Stimulated activated CD8-positive, alpha-beta memory T cell treated with anti-CD3 and anti-CD28 coated beads, Interleukin-15, amount 100 ng/mL, for 48 hours (primary cell): ENCODE data around the gene GPR55.
"Not testable (repeated sequence)": the region's sequence is repeated elsewhere in the genome, so short reads cannot be mapped to it uniquely, and the experiment has no call there.

Experiments
- DNase-seq, 2 donors: peaks; one replicate each; pipeline ENCODE4 v3.0.0-alpha.2; 2020; ENCODE audit warnings: low read depth in 2 of 2

GPR55 gene, protein sequence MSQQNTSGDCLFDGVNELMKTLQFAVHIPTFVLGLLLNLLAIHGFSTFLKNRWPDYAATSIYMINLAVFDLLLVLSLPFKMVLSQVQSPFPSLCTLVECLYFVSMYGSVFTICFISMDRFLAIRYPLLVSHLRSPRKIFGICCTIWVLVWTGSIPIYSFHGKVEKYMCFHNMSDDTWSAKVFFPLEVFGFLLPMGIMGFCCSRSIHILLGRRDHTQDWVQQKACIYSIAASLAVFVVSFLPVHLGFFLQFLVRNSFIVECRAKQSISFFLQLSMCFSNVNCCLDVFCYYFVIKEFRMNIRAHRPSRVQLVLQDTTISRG

DNA sequence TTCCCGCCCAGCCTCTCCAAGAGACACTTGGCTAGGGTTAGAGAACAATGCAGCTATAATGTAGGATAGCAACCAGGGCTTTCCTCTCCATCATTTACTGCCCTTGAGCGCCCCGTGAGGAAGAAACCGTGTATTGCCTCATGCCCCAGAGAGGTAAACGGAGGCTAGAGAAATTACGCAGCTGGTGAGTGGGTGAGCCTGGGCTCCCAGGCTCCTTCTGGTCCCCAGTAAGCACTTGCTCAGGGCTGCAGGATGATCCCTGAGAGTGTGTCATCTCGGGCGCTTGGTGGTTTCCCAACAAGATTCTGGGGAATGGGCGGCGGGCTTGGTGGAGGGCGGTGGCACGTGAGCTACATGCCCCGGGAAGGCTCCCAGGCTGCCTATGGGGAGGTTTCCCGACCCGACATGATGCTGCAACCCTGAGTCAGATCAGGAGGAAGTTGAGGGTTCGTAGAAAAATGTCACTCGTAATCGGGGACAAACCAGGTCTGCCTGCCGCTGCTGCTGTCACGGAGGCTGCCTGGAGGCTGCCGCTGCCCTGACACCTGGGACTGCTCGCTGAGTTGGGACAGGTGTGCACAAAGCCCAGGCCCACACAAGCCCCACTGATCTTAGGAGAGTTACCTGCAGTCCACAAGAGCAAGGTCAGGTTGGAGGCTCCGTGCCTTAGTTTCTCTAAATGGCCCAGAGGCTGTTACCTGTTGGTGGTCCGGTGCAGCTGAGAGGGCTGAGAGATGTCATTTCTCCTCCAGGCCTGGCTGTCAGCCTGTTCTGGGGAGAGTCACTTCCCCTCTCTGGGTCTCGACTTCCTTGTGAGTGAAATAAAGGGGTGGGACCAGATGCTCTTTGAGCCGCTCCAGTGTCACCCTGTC, at the start of gene GPR55:
Gene GPR55 (minus strand): TSS at position 773 of the 872 bp plus-strand sequence. CDS start 14,280 bp downstream, outside the sequence.
- peak; percentile 73 to 74 for DNase-seq

DNA sequence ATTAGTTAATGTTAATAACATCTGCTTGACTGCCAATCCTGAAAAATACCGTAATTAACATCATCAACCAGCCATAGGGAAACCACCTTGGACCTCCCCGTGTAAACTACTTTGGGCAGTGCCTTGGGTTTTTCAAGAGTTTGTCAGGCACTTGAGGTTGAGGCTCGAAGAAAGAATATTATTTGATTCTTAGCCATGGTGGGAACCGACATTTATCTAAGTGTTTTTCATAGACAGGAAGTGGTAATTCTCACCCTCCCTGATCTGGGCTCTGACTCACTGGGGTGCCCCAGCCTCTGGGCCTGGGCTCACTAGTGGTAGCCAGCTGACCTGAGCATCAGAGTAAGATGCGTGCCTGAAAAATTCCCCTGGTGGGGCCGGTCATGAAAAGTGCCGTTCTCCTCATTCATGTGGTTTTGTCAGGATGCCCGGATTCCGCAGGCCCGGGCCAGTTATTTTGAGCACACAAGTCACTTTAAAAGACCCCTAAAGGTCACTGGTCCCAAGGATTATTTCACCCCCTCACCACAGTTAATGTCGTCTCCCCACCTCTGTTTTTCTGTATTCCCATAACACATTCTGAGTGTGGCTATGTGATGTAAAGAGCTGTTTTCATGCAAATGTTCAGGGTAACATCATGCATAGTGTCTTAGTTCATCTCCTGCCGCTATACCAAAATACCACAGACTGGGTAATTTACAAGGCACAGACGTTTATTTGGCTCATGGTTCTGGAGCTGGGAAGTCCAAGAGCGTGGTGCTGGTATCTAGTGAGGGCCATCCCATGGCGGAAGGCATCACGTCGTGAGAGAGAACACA, 49.3 kb upstream of the GPR55 start:
- peak; percentile 68 to 89 for DNase-seq

DNA sequence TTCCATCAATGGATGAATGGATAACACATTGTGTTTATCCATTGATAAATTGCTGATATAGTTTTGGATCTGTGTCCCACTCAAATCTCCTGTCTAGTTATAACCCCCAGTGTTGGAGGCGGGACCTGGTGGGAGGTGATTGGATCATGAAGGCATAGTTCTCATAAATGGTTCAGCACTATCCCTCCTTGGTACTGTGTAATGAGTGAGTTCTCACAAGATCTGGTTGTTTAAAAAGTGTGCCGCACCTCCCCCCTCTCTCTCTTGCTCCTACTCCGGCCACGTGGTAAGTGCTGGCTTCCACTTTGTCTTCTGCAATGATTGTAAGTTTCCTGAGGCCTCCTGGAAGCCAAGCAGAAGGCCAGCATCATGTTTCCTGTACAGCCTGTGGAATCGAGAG, 47.0 kb upstream of the GPR55 start:
- DNase-seq, result no peak

DNA sequence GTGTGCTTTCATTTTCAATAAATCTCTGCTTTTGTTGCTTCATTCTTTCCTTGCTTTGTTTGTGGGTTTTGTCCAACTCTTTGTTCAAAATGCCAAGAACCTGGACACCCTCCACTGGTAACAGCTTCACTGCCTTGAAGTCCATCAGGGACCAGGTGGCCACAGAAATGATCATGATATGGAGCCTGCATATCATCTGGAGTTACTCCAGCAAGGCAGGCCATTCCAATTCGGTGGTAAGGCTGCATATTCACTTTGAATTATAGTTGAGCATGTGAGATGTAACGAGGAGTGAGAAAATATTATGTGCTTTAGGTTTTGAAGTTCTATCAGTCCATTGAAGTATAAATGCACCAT, 44.6 kb upstream of the GPR55 start:
- no peak for DNase-seq

DNA sequence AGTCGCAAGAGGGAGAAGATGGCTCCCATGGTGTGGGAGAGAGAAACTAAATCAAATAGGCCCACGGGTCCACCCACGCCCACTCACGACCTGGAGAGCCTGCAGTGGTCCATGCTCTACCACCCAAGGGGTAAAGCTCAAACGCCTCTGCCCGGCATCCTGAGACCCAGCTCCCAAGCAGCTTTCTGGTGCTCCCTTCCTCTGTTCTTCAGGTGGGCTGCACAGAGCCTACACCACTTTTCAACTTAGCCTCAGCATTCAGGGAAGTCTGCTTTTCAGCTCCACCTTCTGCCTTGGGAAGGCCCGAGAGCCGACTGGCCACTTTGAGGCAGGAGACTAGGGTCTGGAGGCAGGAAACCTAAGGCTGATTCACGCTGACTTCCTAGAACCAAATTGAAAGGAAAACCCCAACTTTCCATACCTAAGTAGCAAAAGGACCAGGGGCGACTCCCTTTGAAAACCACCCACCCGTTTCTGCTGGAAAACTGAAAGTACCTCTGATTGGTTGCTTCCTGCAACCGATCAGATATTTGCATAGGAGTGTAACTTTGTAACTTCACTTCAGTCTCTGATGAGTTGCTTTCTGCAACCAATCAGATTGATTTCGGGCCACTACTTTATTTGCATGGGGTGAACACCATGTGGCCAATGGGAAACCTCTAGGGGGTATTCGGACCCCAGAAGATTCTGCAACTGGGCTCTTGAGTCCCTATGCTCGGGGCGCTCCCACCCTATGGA, 44.0 kb upstream of the GPR55 start:
- no peak for DNase-seq

DNA sequence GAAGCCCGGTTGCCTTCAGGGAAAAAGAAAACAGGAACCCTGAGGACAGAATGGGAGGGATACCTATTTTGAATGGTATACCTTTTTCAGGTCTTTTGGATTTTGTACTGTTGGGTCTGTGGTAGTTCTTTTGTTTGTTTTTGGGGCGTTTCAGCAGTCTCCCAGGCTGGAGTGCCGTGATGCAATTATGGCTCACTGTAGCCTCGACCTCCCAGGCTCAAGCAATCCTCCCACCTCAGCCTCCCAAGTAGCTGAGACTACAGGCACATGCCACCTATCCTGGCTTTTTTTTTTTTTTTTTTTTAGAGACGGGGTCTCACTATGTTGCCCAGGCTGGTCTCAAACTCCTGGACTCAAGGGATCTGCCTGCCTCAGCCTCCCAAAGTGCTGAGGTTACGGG, 43.3 kb upstream of the GPR55 start:
- DNase-seq, result not testable (repeated sequence)

DNA sequence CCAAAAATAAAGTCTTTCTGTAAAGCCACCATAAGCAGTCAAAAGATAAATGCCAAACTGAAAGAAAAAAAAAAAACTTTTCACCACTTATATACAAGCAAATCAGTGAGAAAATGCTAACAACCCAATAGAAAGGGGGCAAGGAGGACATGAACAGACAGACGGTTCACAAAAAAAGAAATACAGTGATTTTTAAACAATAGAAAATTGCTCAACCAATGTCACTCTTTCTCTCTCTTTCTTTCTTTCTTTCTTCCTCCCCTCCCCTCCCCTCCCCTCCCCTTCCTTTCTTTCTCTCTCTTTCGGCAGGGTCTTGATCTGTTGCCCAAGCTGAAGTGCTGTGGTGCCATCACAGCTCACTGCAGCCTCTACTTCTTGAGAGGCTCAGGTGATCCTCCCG, 42.1 kb upstream of the GPR55 start:
- no peak for DNase-seq

DNA sequence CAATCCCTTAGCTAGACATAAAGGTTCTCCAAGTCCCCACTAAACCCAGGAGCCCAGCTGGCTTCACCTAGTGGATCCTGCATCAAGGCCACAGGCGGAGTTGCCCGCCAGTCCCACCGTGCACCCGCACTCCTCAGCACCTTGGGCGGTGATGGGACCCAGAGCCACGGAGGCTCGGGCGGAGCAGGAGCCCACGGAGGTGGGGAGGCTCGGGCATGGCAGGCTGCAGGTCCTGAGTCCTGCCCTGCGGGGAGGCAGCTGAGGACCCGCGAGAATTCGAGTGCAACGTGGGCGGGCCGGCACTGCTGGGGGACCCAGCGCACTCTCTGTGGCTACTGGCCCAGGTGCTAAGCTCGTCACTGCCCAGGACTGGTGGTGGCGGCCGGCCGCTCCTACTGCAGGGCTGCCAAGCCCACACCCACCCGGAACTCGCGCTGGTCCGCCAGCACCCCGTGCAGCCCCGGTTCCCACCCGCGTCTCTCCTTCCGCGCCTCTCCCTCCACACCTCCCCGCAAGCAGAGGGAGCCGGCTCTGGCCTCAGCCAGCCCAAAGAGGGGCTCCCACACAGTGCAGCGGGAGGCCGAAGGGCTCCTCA, 39.2 kb upstream of the GPR55 start:
- no peak for DNase-seq

DNA sequence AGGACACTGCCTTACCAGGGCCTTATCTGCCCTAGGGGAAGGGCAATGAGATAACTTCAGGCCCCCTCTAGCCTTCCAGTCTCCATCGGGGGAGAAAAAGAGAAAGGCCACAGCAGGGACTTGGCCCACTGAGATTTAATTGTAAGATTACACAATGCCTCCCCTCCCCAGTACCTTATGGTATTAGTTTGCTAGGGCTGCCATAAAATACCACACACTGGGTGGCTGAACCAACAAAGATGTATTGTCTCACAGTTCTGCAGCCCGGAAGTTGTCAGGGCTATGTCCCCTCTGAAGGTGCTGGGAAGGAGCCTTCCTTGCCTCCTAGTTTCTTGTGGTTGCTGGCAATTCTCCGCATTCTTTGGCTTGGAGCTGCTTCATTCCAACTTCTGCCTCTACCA, 36.0 kb upstream of the GPR55 start:
- no peak for DNase-seq

DNA sequence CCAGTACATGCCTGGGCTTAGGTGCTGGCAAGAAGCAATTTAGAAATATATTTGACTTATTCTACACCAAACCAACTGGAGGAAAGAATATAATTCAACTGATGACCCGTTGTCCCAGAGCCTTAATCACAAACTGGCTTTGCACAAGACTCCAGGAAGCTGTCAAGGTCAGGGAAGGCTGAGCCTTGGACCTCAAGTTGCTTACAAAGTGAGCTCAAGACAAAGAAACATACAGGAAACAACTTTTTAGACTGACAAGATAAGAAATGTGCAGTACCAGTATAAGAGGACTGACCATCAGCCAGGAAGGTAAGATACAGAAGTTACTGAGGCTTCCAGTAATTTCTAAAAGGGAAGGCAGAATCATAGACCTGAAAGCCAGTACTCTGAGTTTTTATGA, 35.0 kb upstream of the GPR55 start:
- no peak for DNase-seq

DNA sequence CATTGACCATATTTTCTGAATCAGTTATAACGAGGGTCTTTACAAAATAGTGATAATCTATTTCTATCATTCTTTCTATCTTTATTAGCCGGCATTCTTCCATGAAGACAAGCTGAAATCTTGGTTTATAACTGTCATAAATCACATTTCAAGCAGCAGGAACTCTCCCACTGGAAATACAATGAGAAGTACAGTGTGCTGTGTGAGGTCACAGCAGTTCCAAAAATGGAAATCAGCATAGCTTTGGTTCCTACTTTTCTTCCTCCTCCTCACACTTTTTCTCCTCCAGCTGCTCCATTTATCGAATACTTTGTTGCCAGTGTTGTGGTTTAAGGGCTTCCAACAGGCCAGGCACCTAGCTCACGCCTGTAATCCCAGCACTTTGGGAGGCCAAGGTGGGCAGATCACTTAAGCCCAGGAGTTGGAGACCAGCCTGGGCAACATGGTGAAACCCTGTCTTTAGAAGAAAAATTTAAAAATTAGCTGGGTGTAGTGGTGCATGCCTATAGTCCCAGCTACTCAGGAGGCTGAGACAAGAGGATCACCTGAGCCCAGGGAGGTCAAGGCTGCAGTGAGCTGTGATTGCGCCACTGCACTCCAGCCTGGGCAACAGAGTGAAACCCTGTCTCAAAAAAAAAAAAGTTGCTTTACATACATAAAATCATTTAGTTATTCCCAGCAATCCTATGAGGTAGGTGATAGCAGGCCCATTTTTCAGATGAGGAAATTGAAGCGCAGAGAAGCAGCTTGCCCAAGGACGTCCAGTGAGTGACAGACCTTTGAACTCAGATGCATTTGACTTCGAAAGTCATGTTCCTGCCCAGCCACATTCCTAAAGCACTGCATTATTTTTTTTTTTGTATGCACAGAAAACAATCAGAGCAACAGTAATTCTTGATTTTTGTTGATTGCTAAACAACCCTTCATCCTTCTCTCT, 34.0 kb upstream of the GPR55 start:
- DNase-seq, result no peak

DNA sequence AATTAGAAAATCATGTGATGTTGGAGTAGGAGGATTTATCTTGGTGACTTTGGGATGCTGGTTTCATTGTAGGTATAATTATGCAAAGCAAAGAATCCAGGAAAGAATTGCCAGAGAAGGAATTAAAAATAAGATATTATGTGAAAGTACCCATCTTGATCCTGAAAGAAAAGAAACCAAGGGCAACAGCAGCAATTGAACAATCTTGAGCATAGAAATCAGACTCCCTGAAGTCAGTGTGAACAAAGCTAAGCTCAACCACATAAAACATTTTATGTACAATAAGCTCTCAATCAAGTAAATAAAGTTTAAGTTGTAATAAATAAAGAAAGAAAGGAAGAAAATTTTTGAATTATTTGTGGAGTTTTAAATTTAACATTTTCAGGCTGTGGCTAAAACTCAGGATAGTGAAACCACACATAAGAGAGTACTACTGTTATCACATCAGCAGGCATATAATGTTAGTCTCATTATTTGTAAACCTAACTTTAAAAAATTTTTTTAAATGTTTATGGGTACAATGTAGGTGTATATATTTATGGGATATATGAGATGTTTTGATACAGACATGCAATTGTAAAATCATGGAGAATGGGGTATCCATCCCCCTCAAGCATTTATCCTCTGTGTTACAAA, 32.8 kb upstream of the GPR55 start:
- DNase-seq, result no peak

DNA sequence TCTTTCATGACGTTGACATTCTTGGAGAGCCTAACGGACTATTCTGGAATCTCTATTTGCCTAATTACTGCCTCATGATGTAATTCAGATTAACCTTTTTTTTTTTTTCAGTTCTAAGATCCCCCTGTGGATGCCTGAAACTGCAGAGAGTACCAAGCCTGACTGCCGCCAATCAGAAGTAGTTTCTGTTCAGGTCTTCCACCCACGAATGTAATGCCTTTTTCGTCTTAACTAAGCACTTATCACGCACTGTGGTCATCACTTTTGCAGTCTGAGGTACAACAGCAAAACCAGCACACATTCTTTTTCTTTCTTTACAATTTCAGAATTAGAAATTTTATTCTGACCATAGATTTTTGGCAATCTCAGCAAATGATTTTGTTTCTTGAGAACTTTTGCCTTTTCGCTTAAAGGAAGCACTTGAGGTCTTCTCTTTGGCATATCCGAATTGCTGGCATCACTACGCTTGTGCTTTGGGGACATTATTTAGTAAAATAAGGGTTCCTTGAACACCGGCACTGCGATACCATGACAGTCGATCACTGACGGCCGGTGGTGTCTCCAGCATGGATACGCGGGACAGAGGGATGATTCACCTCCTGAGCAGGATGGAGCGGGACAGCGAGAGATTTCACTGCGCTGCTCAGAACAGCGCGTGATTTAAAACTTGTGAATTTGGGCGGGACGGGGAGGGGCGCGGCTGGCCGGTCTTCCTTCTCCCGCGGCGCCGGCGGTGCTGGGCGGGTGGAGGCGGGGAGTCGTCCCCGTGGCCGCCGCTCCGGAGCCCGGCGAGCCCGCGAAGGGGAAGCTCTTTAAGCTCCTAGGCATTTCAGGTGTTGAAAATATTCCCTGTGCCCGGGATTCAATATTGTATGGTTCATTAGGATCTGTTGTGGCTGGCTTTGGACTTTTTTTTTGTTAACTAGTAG, 32.0 kb upstream of the GPR55 start:
- peak in 1 of 2 donors; percentile 48 for DNase-seq

DNA sequence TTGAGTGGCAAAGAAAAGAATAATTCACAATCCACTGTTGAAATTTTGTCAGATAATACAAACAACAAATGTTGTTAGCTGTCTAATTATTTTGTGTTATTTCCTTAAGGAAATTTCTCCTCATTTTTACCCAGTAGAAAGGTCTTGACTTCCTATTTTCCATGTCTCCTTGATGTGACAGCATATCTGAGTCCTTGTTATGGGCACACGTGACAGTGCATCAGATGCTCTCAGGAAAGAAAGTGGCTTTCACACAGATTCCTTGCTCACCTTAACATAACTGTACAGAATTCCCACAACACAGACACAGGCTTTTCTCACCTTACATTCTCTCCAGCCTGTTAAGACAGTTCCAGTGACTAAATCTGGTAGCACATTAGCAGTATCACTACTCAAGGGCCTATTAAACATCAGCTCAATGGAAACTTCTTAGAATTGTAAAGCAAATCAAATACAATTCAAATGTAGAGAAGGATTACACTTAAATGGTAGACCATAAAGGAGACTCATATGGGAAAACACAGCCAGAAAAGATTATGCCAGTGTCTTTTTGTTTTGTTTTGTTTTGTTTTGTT, 30.2 kb upstream of the GPR55 start:
- DNase-seq, result no peak

DNA sequence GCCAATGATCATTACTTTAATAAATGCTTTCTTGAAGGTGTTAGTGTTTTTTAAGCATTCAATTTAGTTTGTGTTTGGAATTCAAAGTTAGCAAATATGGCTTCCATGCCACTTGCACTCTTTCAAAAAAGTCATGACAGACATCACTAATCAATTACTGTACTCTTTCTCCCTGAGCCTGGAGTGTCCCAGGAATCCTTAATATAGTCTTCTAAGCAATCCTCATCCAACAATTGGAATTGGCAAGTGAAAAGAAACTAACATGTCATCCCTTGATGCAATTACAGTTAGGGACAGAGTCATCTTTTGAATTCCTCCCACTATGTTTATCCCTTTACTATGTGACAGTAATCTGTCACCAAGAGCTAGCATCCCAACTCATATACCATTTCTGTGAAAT, 29.7 kb upstream of the GPR55 start:
- no peak for DNase-seq

DNA sequence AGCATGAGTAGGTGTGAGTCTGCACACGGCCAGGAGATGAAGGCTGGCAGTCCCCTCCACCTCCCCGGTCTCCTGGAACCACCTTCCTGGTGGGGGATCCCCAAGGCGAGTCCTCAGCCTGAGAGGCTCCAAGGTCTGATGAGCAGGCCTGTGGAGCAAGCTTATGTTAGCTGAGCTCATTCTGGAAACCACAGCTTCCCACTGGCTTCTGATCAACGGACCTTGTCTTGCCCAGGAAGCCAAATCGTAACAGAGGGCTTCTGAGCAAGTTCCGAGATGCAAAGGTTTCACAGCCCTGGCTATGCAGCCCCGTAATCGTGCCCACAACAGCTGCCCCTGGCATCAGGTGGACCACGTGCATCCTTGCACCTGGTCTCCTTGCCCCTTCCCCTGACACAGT, 28.8 kb upstream of the GPR55 start:
- DNase-seq, result no peak

DNA sequence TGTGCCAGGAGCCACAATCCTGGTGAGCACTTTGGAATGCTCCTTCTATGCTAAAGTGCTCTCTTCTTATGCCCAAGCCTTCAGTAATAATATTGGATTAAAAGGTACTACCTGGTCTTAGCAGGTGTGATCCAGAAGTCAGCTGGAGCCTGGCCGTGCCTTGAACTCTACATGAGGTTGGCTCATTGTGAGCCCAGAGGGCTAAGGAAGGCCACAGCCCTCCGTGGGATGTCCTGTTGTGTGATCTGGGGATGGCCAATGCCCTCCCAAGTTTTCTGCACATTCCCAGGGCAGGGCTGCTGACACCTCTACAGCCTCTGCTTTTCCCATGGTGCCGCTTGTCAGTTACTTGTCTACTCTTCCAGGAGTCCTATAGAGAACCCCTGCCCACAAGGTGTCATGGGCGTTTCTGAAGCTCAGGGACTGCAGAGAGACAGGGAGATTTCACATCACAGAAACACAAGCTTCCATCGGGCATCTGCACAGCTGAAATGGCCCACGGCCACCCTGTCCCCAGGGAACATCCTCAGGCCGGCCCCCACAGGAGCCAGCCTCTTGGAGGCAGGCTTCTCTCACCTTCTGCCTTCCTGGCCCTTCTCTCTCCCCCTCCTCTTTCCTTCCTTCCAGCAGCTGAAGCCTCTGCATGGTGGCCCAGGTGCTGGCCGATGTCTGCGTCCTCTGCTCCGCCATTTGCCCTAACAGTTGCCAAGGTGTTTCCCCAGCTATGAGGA, 27.3 kb upstream of the GPR55 start:
- no peak for DNase-seq
